H1 (cell line): Measurements from ENCODE around the gene PDX1. TPM values are rescaled to one million over a fixed set of nuclear protein-coding genes. Genes with fewer than 3 reads are reported as not detected.
A peak's percentile ranks its signal among the peaks of the same experiment; 100 is the strongest.

Source experiments
- CTCF ChIA-PET: fragments of 300-600 bp; sonication (Branson Sonifier 250); formaldehyde crosslinking; loops from one replicate; lab custom pipeline; 2021; ENCODE audit not compliant: partially characterized antibody; lab: Charles Lee
- POLR2A ChIA-PET: fragments of 300-600 bp; sonication (Branson Sonifier 250); formaldehyde crosslinking; loops from one replicate; lab custom pipeline; 2021; ENCODE audit warnings: inconsistent platforms; ENCODE audit not compliant: partially characterized antibody; lab: Charles Lee
- DNase-seq, 2 experiments: peaks; one replicate each; pipeline versions ENCODE4 v3.0.0 to v3.0.0-alpha.2; 2010 to 2022; ENCODE audit warnings: low spot score in 2 of 2, low read depth in 1 of 2, mixed read lengths in 1 of 2
- FAIRE-seq: peaks from 2 replicates; lab custom pipeline; 2011; peaks lifted over from hg19 to GRCh38; lab: Jason Lieb, UNC
- H2AFZ ChIP-seq: 2 replicates; pipeline ENCODE4 v1.8.1; 2012; ENCODE audit warnings: low read length, inconsistent platforms
- H2AK5ac ChIP-seq: 2 replicates; pipeline ENCODE4 v1.6.1; 2013; ENCODE audit warnings: low read depth, low read length
- H2BK120ac ChIP-seq: replicated peaks from 2 replicates; pipeline ENCODE3; 2013; ENCODE audit warnings: low read depth, low read length, inconsistent platforms
- H2BK12ac ChIP-seq: 2 replicates; pipeline ENCODE4 v1.6.1; 2013; ENCODE audit warnings: low read depth, low read length
- H2BK15ac ChIP-seq: 2 replicates; pipeline ENCODE4 v1.6.1; 2013; ENCODE audit warnings: low read length
- H2BK20ac ChIP-seq: 2 replicates; pipeline ENCODE4 v1.6.1; 2013; ENCODE audit warnings: low read length
- H2BK5ac ChIP-seq: 2 replicates; pipeline ENCODE4 v1.6.1; 2013; ENCODE audit warnings: low read depth, low read length
- H3K14ac ChIP-seq: 2 replicates; pipeline ENCODE4 v1.6.1; 2013; ENCODE audit warnings: inconsistent platforms; ENCODE audit not compliant: insufficient read length
- H3K18ac ChIP-seq: 2 replicates; pipeline ENCODE4 v1.6.1; 2013; ENCODE audit warnings: low read length; ENCODE audit errors: extremely low read depth
- H3K23ac ChIP-seq: 2 replicates; pipeline ENCODE4 v1.6.1; 2013; ENCODE audit warnings: inconsistent platforms; ENCODE audit not compliant: insufficient read length
- H3K23me2 ChIP-seq: 2 replicates; pipeline ENCODE4 v1.6.1; 2013; ENCODE audit warnings: low read depth, low read length
- H3K27ac ChIP-seq: 2 replicates; pipeline ENCODE4 v1.6.1; 2011; ENCODE audit warnings: low read depth, low read length, inconsistent platforms
- H3K27me3 ChIP-seq, 4 experiments: replicated peaks in 1 of 4; 1 replicate in 1 of 4; 2 replicates in 3 of 4; pipeline versions ENCODE4 v1.6.1 to v1.8.1; 2011 to 2013; ENCODE audit warnings: low read length in 3 of 4, mild to moderate bottlenecking in 3 of 4, inconsistent platforms in 2 of 4, mixed read lengths in 2 of 4, moderate library complexity in 1 of 4; ENCODE audit not compliant: control insufficient read depth in 3 of 4, insufficient read depth in 3 of 4; ENCODE audit errors: extremely low read depth in 1 of 4
- H3K36me3 ChIP-seq, 4 experiments: 2 replicates each; pipeline versions ENCODE4 v1.6.1 to v1.8.1; 2011 to 2013; ENCODE audit warnings: mild to moderate bottlenecking in 4 of 4, low read length in 3 of 4, moderate library complexity in 2 of 4, control low read depth in 1 of 4, inconsistent platforms in 1 of 4; ENCODE audit not compliant: insufficient read depth in 4 of 4, control insufficient read depth in 2 of 4
- H3K4ac ChIP-seq: replicated peaks from 2 replicates; pipeline ENCODE3; 2013; ENCODE audit warnings: low read length, low read depth, mixed read lengths, inconsistent platforms; ENCODE audit not compliant: insufficient read length
- H3K4me1 ChIP-seq, 4 experiments: replicated peaks in 1 of 4; 1 replicate in 1 of 4; 2 replicates in 3 of 4; pipeline versions ENCODE4 v1.6.1 to v1.8.1; 2011 to 2013; ENCODE audit warnings: low read length in 3 of 4, inconsistent platforms in 2 of 4, mixed read lengths in 1 of 4; ENCODE audit not compliant: insufficient read depth in 4 of 4, control insufficient read depth in 3 of 4
- H3K4me2 ChIP-seq, 2 experiments: 2 replicates each; pipeline versions ENCODE4 v1.6.1 to v1.8.1; 2011 to 2013; ENCODE audit warnings: low read depth in 2 of 2, low read length in 2 of 2, control low read depth in 1 of 2, inconsistent platforms in 1 of 2, mild to moderate bottlenecking in 1 of 2; ENCODE audit not compliant: insufficient read depth in 1 of 2
- H3K4me3 ChIP-seq, 4 experiments: fragments of 200-600, 300-600 bp in 1 of 4; sonication (generic), shearing (Covaris generic), sonication (Bioruptor Twin) in 1 of 4; 2 replicates each; pipeline versions ENCODE4 v1.5.1 to v1.8.1; 2011 to 2016; ENCODE audit warnings: low read length in 4 of 4, low read depth in 3 of 4, control low read depth in 2 of 4, inconsistent platforms in 2 of 4, mild to moderate bottlenecking in 2 of 4, mixed read lengths in 1 of 4, moderate library complexity in 1 of 4; ENCODE audit not compliant: insufficient read depth in 2 of 4; ENCODE audit errors: extremely low read depth in 1 of 4
- H3K56ac ChIP-seq: replicated peaks from 2 replicates; pipeline ENCODE3; 2013; ENCODE audit warnings: low read depth, mild to moderate bottlenecking, mixed read lengths, low read length, inconsistent platforms; ENCODE audit not compliant: insufficient read length
- H3K79me1 ChIP-seq: 2 replicates; pipeline ENCODE4 v1.6.1; 2013; ENCODE audit warnings: low read depth, low read length, control low read depth
- H3K79me2 ChIP-seq, 2 experiments: 2 replicates each; pipeline versions ENCODE4 v1.6.1 to v1.8.1; 2012 to 2013; ENCODE audit warnings: low read length in 2 of 2, mild to moderate bottlenecking in 2 of 2, inconsistent platforms in 1 of 2; ENCODE audit not compliant: insufficient read depth in 2 of 2, control insufficient read depth in 1 of 2
- H3K9ac ChIP-seq, 4 experiments: replicated peaks in 1 of 4; 1 replicate in 1 of 4; 2 replicates in 3 of 4; pipeline versions ENCODE4 v1.6.1 to v1.8.1; 2011 to 2013; ENCODE audit warnings: low read depth in 3 of 4, low read length in 3 of 4, control low read depth in 2 of 4, mild to moderate bottlenecking in 2 of 4, moderate library complexity in 2 of 4, inconsistent platforms in 1 of 4; ENCODE audit errors: extremely low read depth in 1 of 4
- H3K9me3 ChIP-seq, 2 experiments: 2 replicates each; pipeline versions ENCODE4 v1.6.1 to v1.8.1; 2012 to 2013; ENCODE audit warnings: mild to moderate bottlenecking in 2 of 2, moderate library complexity in 2 of 2, control low read depth in 1 of 2, inconsistent platforms in 1 of 2, low read depth in 1 of 2, low read length in 1 of 2, mixed read lengths in 1 of 2; ENCODE audit not compliant: insufficient read depth in 2 of 2
- H4K20me1 ChIP-seq, 2 experiments: replicated peaks in 1 of 2; 2 replicates each; pipeline versions ENCODE3 to v1.8.1; 2011 to 2013; ENCODE audit warnings: inconsistent platforms in 2 of 2, low read length in 2 of 2, mild to moderate bottlenecking in 1 of 2; ENCODE audit not compliant: insufficient read depth in 2 of 2, control insufficient read depth in 1 of 2
- H4K5ac ChIP-seq: 2 replicates; pipeline ENCODE4 v1.6.1; 2013; ENCODE audit warnings: low read length, low read depth, mixed read lengths, inconsistent platforms; ENCODE audit not compliant: insufficient read length
- H4K8ac ChIP-seq: 2 replicates; pipeline ENCODE4 v1.8.0; 2013; ENCODE audit warnings: mild to moderate bottlenecking, moderate library complexity, low read length, inconsistent platforms; ENCODE audit not compliant: insufficient read depth; ENCODE audit errors: extremely low read depth
- H4K91ac ChIP-seq: replicated peaks from 2 replicates; pipeline ENCODE3; 2013; ENCODE audit warnings: low read length, mixed read lengths, inconsistent platforms; ENCODE audit not compliant: insufficient read length
- ASH2L ChIP-seq: fragments of 200-600, 300-600 bp; sonication (generic); IDR thresholded peaks from one replicate; pipeline ENCODE4 v1.7.1; 2017; ENCODE audit warnings: low read length
- CREB1 ChIP-seq: IDR thresholded peaks from 2 replicates; pipeline ENCODE4 v1.6.1; 2012; ENCODE audit warnings: inconsistent platforms
- EZH2 ChIP-seq: fragments of 200-600 bp; sonication (generic); IDR thresholded peaks from 2 replicates; pipeline ENCODE4 v1.7.1; 2012; ENCODE audit warnings: low read depth, mild to moderate bottlenecking, moderate library complexity, low read length, inconsistent platforms; ENCODE audit not compliant: severe bottlenecking
- RNF2 ChIP-seq: fragments of 200-900, 300-1000 bp; sonication (generic); IDR thresholded peaks from 2 replicates; pipeline ENCODE4 v1.7.1; 2016; ENCODE audit warnings: borderline replicate concordance, low read depth, mild to moderate bottlenecking, antibody characterized with exemption, low read length; ENCODE audit not compliant: poor library complexity, severe bottlenecking; ENCODE audit errors: missing control alignments
- SP2 ChIP-seq: IDR thresholded peaks from 2 replicates; pipeline ENCODE4 v1.6.1; 2012; ENCODE audit warnings: mild to moderate bottlenecking, low read length, inconsistent platforms
- SUZ12 ChIP-seq: fragments of 200-600 bp; sonication (generic); IDR thresholded peaks from 2 replicates; pipeline ENCODE4 v1.6.1; 2012; ENCODE audit warnings: mild to moderate bottlenecking, inconsistent platforms, low read length, moderate library complexity, mixed read lengths
- WGBS, 2 experiments: shearing (Covaris generic) in 1 of 2; methylation state at CpG; one replicate each; pipeline versions ENCODE4 v1.1.6 to v1.1.7; 2013 to 2015; ENCODE audit warnings: low lambda C conversion rate in 2 of 2, mixed read lengths in 2 of 2, inconsistent platforms in 1 of 2, low coverage in 1 of 2, missing lambda C conversion rate in 1 of 2; ENCODE audit not compliant: insufficient replicate concordance in 2 of 2, insufficient coverage in 1 of 2, insufficient read length in 1 of 2; ENCODE audit errors: extremely low coverage in 1 of 2, missing lambda C conversion rate in 1 of 2; 5-methylcytosine and 5-hydroxymethylcytosine counted together
- polyA plus RNA-seq, 7 experiments: library from polyadenylated mRNA; depleted of rRNA in 3 of 7; stranded (reverse) in 5 of 7; unstranded in 2 of 7; fragments of >200 nt in 5 of 7; fragments of 200-250 nt in 2 of 7; gene quantifications; 1 replicate in 5 of 7; 2 replicates in 1 of 7; 4 replicates in 1 of 7; pipeline versions ENCODE4 v1.2.1 to v1.2.3, GENCODE V29; 2011 to 2013; ENCODE audit warnings: missing spikeins in 2 of 7, mixed read lengths in 2 of 7
- total RNA-seq: library from RNA; stranded (reverse); fragmentation: NEBNext Ultra II Directional; extraction: Animal tissue kit (Norgen Biotek cat#: 25700); gene quantifications from 2 replicates; pipeline ENCODE4 v1.2.1, GENCODE V29; 2021

PDX1 gene
- total and polyA plus RNA-seq, 2 of the 8 experiments (the other 6 are each of a cell fraction or from before 2014, with no cell fraction given) = not detected

- Histone ChIP-seq H3K4me3 (no peak overlapping the region), H3K4me1 (peaks cover 8 to 32% (median 21%) of the 10 kb centered on the region in 4 experiments)
- CTCF ChIA-PET = interaction anchor here (1.1 to 3.6 kb wide), 7 partner anchors 35 to 546 kb away, joined by 3 to 17 read pairs (median 10); no protein-coding TSS in a partner anchor
Measured at GRCh38 chr13:27918918-27919658, 712 bp upstream of the PDX1 start.

More at GRCh38 chr13:27918918-27919658, 712 bp upstream of the PDX1 start:
- peaks cover 20 to 38% of the 10 kb centered on the region in 2 experiments for H4K20me1 ChIP-seq
- peak; percentile 61 for TF ChIP-seq RNF2
- TF ChIP-seq ASH2L = no peak
- peak; percentile 83 for TF ChIP-seq SUZ12
- TF ChIP-seq SP2 = no peak
- peak; percentile 55 for TF ChIP-seq EZH2
- TF ChIP-seq CREB1 = peak; percentile 21; the same call in 1 of the 2 replicates
- TF ChIP-seq, all 59 proteins: peak for 4
- WGBS, 2 experiments = 14% methylated on average over 23 of the region's 23 CpGs; no CpG with 5 or more reads in 1 of the 2 experiments
- no peak overlapping the region for H3K14ac ChIP-seq
- no peak overlapping the region for H2AFZ ChIP-seq
- H4K8ac ChIP-seq = no peak overlapping the region
- no peak overlapping the region for H2BK20ac ChIP-seq
- H2BK5ac ChIP-seq = no peak overlapping the region
- FAIRE-seq (no peak), DNase-seq (peak in 1 of 2 experiments; percentile 44)
- H3K27me3 ChIP-seq = peaks cover 88 to 98% (median 93%) of the 10 kb centered on the region in 4 experiments
- H3K9ac ChIP-seq = no peak overlapping the region
- H3K79me2 ChIP-seq = no peaks in the 10 kb centered on the region
- H4K5ac ChIP-seq = no peak overlapping the region
- H3K18ac ChIP-seq = no peak overlapping the region
- no peak overlapping the region for H3K56ac ChIP-seq
- no peak overlapping the region for H2BK120ac ChIP-seq
- H3K4ac ChIP-seq = no peak overlapping the region
- no peaks in the 10 kb centered on the region for H3K79me1 ChIP-seq
- no peaks in the 10 kb centered on the region; the same call in 1 of the 2 replicates for H3K23me2 ChIP-seq
- H3K36me3 ChIP-seq = peaks cover 0 to 6% (median 0%) of the 10 kb centered on the region in 4 experiments; a peak in 1 of 8 replicates
- H3K9me3 ChIP-seq = peaks cover 0 to 3% of the 10 kb centered on the region in 2 experiments; a peak in 1 of 4 replicates
- POLR2A ChIA-PET = interaction anchor here (1.4 to 2.2 kb wide), 2 partner anchors 52 to 57 kb away, joined by 6 to 8 read pairs; no protein-coding TSS in a partner anchor
- no peak overlapping the region for H2BK15ac ChIP-seq
- H2AK5ac ChIP-seq = no peak overlapping the region
- H3K27ac ChIP-seq = no peak overlapping the region
- H3K4me2 ChIP-seq = peak overlapping the region in 1 of 2 experiments; percentile 34; a peak in 1 of 4 replicates
- no peak overlapping the region for H4K91ac ChIP-seq
- no peak overlapping the region for H3K23ac ChIP-seq
- H2BK12ac ChIP-seq = peak overlapping the region; percentile 44; the same call in 1 of the 2 replicates
